ENCODE results near the gene FOS.
"Not testable (repeated sequence)": the region's sequence is repeated elsewhere in the genome, so short reads cannot be mapped to it uniquely, and the experiment has no call there.

Gene FOS

DNA sequence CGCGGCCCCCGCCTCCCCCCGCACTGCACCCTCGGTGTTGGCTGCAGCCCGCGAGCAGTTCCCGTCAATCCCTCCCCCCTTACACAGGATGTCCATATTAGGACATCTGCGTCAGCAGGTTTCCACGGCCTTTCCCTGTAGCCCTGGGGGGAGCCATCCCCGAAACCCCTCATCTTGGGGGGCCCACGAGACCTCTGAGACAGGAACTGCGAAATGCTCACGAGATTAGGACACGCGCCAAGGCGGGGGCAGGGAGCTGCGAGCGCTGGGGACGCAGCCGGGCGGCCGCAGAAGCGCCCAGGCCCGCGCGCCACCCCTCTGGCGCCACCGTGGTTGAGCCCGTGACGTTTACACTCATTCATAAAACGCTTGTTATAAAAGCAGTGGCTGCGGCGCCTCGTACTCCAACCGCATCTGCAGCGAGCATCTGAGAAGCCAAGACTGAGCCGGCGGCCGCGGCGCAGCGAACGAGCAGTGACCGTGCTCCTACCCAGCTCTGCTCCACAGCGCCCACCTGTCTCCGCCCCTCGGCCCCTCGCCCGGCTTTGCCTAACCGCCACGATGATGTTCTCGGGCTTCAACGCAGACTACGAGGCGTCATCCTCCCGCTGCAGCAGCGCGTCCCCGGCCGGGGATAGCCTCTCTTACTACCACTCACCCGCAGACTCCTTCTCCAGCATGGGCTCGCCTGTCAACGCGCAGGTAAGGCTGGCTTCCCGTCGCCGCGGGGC, at the start of gene FOS:
Gene FOS, plus strand, starts transcription at position 407 of the 731 bp plus-strand sequence. Its CDS starts 155 bp downstream, at position 562.
- DNase-seq, result peak; percentile 91 to 100 (median 96)

- no peak for DNase-seq
Measured at GRCh38 chr14:75229661-75230139, 48.9 kb upstream of the FOS start.

GRCh38 chr14:75230140-75230792, 48.4 kb upstream of the FOS start:
- peak; percentile 1 to 41 (median 10) for DNase-seq

DNA sequence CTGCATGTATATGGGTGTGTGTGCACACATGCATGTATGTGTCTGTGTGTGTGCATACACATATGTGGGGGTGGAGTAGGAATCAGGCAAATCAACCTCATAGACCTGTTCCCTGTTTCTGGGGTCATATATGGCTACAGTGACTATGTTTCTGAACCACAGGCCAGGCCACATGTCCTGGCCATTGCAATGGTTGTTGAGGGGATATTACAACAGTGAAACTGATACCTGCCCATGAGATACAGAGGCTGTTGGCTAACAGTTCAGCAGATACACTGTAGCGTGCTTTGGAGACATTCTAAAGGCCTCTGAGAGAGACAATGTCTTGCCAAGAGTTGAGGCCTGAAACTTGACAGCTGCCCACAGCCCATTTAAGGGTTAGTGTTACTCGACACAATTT, 47.3 kb upstream of the FOS start:
- no peak for DNase-seq

DNA sequence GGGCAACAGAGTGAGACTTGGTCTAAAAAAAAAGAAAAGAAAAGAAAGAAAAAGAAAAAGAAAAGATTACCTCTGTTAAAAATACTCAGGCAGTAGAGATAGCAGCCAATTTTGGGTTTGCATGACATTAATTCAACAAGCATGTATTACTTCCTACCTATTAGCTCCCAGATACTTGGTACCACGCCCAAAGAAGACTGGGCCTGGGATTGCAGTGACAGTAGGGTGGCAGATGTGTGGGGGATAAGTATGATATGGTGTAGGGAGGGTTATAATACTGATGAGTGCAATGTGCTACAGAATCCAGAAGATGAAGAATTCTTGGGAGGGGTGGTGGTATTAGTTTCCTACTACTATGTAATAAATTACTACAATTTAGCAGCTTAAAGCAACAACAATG, 46.4 kb upstream of the FOS start:
- DNase-seq, result no peak

DNA sequence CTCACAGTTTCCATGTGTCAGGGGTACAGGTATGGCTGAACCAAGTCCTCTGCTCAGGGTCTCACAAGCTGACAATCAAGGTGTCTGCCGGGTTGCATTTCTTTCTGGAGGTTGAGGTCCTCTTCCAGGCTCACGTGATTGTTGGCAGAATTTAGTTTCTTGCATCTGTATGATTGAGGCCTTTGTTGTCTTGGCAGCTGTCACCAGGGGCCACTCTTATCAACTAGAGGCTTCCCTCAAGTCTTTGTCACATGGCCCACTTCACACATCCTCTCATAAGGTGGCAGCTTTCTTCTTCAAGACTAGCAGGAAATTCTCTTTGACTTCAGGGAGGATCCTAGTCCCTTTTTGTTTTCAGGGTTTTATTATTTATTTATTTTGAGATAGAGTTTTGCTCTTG, 46.0 kb upstream of the FOS start:
- peak; percentile 17 to 77 (median 59) for DNase-seq

DNA sequence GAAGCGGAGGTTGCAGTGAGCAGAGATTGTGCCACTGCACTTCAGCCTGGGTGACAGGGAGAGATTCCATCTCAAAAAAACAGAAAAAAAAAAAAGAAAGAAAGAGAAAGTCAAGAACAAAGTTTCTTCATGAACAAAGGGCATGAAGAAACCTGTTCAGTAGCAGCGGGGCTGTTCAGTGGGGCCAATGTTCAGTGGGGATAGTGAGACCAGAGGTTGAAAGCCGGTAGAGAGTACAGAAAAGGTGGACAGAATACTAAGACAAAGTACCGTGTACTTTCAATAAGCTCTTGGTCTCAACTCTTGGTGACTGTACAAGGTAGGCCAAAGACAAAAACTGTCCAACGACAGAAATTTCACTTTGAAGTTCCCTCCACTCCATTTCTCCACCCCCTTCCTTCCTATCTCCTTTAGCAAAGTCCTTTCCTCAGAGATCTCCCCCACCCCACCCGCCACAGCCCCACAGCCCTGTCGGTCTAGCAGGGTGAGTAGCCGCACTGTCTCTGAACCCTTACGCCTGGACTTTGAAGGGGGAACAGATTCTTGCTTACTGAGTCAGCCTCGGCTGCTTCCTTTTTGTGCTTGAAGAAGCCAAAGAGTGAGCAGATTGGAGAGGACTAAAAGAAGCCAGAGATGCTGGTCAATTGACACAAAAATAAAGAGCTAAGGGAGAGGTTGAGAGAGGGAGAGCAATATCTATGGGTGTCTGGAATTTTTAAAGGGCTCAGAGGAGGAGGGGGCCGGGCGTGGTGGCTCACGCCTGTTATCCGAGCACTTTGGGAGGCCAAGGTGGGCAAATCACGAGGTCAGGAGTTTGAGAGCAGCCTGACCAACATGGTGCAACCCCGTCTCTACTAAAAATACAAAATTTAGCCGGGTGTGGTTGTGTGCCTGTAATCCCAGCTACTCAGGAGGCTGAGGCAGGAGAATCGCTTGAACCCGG, 44.2 kb upstream of the FOS start:
- no peak for DNase-seq

DNA sequence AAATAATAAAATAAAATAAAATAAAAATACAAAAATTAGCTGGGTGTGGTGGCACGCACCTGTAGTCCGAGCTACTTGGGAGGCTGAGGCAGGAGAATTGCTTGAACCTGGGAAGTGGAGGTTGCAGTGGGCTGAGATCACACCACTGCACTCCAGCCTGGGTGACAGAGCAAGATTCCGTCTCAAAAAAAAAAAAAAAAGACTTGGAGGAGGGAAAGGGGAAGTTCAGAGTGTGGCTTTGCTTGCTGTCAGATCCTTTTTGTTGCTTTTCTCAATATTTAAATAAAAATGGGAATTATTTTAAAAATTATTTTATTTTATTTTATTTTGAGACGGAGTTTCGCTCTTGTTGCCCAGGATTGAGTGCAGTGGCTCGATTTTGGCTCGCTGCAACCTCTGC, 43.4 kb upstream of the FOS start:
- not testable (repeated sequence) for DNase-seq

DNA sequence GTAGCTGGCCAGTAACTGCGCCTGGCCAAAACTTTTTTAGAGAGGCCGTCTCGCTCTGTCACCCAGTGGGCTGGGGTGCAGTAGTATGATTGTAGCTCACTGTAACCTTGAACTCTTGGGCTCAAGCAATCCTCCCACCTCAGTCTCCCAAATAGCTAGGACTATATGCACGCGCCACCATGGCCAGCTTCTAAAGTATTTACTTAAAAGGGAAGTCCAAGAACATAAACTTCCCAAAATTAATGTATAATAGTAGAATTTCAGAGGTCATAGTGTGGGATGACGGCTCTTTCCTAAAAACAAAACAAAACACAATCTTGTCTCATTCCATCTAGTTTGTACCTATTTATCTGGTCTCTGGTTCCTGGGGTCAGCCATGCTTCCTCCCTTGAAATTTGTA, 42.2 kb upstream of the FOS start:
- no peak for DNase-seq

GRCh38 chr14:75236901-75237419, 41.7 kb upstream of the FOS start:
- DNase-seq, result no peak

- DNase-seq, result no peak
Measured at GRCh38 chr14:75238756-75239455, 39.7 kb upstream of the FOS start.

- DNase-seq, result no peak
Measured at GRCh38 chr14:75240781-75241180, 37.8 kb upstream of the FOS start.

GRCh38 chr14:75242546-75243273, 35.9 kb upstream of the FOS start:
- no peak for DNase-seq

- no peak for DNase-seq
Measured at GRCh38 chr14:75244121-75244520, 34.5 kb upstream of the FOS start.

DNA sequence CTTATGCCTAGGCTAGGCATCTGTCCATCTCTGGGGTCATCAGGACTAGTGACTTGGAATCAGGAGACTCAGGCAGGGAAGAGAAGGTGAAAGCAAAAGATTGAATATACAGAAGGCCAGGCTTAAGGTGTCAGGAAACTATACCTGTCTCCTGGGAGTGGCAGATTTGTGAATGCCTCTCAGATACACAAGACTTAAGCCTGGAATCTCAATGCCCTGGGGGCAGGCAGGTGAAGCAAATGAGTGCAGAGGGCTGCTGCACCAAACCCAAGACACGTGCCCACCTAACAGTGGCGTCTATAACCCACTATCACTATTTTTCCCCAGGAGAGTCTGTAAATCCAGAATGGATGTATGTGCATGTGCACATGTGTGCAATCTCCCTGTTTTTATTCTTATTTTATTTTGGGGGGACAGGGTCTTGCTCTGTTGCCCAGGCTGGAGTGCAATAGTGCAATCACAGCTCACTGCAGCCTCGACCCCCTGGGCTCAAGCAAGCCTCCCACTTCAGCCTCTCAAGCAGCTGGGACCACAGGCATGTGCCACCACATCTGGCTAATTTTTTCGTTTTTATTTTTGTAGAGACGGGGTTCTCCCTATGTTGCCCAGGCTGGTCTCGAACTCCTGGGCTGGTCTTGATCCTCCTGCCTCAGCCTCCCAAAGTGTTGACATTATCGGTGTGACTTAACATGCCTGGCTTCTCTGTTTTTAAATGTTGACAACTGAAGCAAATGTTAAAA, 31.9 kb upstream of the FOS start:
- DNase-seq, result peak in 1 of 6 experiments; percentile 26

DNA sequence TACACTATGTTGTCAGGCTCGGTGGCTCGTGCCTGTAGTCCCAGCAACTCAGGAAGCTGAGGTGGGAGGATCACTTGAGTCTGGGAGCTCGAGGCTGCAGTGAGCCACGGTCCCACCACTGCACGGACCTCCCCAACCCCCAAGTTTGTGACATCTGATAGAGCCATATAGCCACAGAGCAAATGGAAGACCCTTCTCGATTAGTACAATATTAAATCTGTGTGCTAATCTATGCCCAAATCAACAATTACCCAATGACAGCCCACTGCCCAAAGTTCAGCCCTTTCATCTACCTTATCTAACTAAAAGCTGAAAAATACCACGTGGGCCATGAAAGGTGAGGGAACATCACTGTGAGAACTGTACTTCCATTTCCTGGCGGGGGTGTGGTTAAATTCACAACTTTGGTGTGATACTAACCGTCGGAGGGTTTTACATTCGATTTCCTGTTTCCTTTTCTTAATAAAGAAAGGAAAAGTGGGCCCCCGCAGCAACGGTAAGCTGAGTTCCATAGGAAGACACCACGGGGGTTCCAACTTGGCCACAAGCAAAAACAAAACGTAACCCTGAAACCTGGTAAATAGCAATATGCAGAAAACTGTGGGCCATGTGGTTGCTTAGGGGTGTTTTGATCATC, 31.2 kb upstream of the FOS start:
- DNase-seq, result peak; percentile 32 to 88 (median 74)

DNA sequence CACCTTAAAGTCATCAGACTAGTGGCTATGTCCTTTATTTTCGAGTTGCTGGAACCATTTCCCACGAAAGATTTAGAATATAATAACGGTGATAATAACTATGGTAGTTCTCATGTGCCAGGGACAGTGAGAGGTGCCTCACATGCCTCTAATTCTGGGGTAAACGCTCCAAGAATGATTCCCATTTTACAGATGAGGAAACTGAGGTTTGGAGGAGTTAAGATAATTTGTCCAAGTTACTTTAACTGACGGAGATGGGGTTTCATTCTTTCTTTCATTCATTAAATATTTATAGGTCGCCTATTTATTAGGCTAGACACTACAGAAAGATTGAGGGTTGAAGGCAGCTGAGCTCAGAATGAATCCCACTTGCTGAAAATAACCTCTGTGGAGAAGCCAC, 30.7 kb upstream of the FOS start:
- DNase-seq, result no peak

DNA sequence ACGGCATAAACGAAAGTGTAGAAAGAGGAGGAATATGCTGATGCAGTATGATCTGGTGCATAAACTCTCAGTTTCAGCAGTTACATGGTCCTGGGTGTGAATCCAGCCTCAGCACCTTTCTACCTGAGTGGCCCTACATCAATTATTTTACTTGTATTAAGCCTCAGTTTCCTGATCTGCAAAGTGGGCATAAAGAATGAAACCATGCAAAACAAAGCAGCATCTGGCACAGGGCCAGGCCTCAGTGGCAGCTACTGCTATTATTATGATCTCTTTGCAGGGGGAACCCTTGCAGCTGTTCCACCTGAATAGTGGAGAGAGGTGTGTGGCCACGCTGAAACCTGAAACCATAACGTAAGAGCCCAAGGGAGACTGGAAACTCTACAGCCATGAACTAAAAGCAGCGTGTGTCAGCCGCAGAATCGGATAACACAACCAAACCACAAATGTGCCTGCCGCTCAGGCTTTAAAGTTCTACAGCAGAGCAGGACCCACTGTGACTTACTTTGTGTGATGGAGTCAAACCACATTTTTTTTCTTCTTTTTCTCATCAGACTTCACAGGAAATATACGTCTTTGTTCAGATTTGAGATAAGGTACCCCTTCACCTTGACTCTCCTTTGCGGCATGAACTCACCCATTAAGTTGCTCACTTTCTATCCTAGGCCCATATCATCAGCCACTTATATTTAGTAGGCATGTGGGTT, 29.2 kb upstream of the FOS start:
- peak; percentile 60 to 96 (median 86) for DNase-seq

DNA sequence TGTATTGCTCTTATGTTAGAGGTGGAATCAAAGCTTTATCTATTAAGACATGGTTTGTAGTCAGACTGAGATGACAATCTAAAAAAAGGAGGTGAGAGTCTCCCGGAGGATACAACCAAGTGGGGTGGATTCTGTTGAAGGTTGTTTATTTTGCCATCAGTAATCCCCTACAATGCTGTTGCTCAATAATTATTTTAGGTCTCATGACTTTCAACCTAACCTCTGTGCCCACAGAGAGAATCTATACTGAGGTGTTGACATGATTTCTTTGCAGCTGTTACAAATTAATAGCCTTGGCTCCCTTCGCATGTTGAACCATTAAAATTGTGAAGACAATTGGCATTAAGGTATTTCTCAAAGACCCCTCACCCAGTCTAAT, 28.7 kb upstream of the FOS start:
- no peak for DNase-seq

DNA sequence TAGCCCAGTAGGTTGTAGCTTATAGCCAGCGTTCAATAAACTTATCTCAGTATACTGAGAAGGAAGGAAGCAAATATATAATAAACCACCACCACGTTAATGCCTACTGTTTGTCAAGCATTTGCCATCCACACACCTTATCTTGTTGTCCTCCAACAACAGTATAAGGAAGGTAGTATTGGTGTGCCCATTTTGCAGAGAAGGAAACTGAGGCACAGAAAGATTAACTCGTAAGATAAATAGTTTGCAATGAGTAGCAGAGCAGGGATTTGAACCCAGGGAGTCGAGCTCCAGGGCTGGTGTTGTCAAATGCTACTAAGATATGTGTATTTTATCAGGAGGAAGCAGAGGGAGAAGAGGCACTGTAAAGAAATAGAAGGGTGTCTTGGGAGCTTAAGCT, 27.8 kb upstream of the FOS start:
- no peak for DNase-seq

Measured in stimulated activated naive CD4-positive, alpha-beta T cell (primary cell).